GM23248 (cell line): ENCODE results near the gene PPIL4. TPM values are rescaled to one million over a fixed set of nuclear protein-coding genes. Genes with fewer than 3 reads are reported as not detected.
"Not testable (repeated sequence)": the region's sequence is repeated elsewhere in the genome, so short reads cannot be mapped to it uniquely, and the experiment has no call there.

ENCODE experiments used
- DNase-seq: peaks from one replicate; pipeline ENCODE4 v3.0.0-alpha.2; 2015
- H2AFZ ChIP-seq: fragments of 200-600 bp; sonication (generic); 2 replicates; pipeline ENCODE4 v1.6.1; 2016; ENCODE audit warnings: antibody characterized with exemption
- H3F3A ChIP-seq: fragments of 200-600 bp; sonication (generic); 2 replicates; pipeline ENCODE4 v1.6.1; 2016; ENCODE audit warnings: mild to moderate bottlenecking, antibody characterized with exemption, mixed run types; ENCODE audit not compliant: insufficient read depth
- H3K27ac ChIP-seq: fragments of 200-600 bp; sonication (generic); 2 replicates; pipeline ENCODE4 v1.5.1; 2016; ENCODE audit warnings: mild to moderate bottlenecking
- H3K27me3 ChIP-seq: fragments of 200-600 bp; sonication (generic); replicated peaks from 2 replicates; pipeline ENCODE4 v1.6.1; 2016; ENCODE audit warnings: mild to moderate bottlenecking; ENCODE audit not compliant: insufficient read depth
- H3K36me3 ChIP-seq: fragments of 200-600 bp; sonication (generic); 2 replicates; pipeline ENCODE4 v1.6.1; 2016; ENCODE audit warnings: low read depth, mild to moderate bottlenecking
- H3K4me1 ChIP-seq: fragments of 200-600 bp; sonication (generic); 2 replicates; pipeline ENCODE4 v1.6.1; 2016; ENCODE audit warnings: mild to moderate bottlenecking; ENCODE audit not compliant: insufficient read depth
- H3K4me2 ChIP-seq: fragments of 200-600 bp; sonication (generic); one replicate; pipeline ENCODE4 v1.6.1; 2016; ENCODE audit warnings: mild to moderate bottlenecking; ENCODE audit not compliant: unreplicated experiment
- H3K4me3 ChIP-seq: fragments of 200-600 bp; sonication (generic); 2 replicates; pipeline ENCODE4 v1.5.1; 2016; ENCODE audit warnings: mild to moderate bottlenecking
- H3K79me2 ChIP-seq: fragments of 200-600 bp; sonication (generic); 2 replicates; pipeline ENCODE4 v1.6.1; 2016; ENCODE audit warnings: mild to moderate bottlenecking; ENCODE audit not compliant: insufficient read depth
- H3K9ac ChIP-seq: fragments of 200-600 bp; sonication (generic); 2 replicates; pipeline ENCODE4 v1.6.1; 2016; ENCODE audit warnings: mild to moderate bottlenecking
- H3K9me2 ChIP-seq: fragments of 200-600 bp; sonication (generic); 2 replicates; pipeline ENCODE4 v1.6.1; 2016; ENCODE audit warnings: mixed run types, mild to moderate bottlenecking, moderate library complexity; ENCODE audit not compliant: insufficient read depth
- H3K9me3 ChIP-seq: fragments of 200-600 bp; sonication (generic); one replicate; pipeline ENCODE4 v1.6.1; 2017; ENCODE audit warnings: low read depth
- H4K20me1 ChIP-seq: fragments of 200-600 bp; sonication (generic); 2 replicates; pipeline ENCODE4 v1.6.0; 2016; ENCODE audit not compliant: insufficient read depth
- EZH2 ChIP-seq: fragments of 200-600 bp; sonication (generic); IDR thresholded peaks from 2 replicates; pipeline ENCODE4 v1.6.1; 2018; ENCODE audit warnings: antibody characterized with exemption, mild to moderate bottlenecking; ENCODE audit not compliant: insufficient read depth, poor library complexity, severe bottlenecking
- EZH2phosphoT487 ChIP-seq: fragments of 200-600 bp; sonication (generic); IDR thresholded peaks from 2 replicates; pipeline ENCODE4 v1.6.1; 2018; ENCODE audit warnings: antibody characterized with exemption, moderate library complexity, mild to moderate bottlenecking, low read depth; ENCODE audit not compliant: insufficient read depth
- WGBS, 2 experiments: methylation state at CpG; one replicate each; pipeline ENCODE4 v1.1.6; 2015 to 2017; ENCODE audit warnings: low lambda C conversion rate in 2 of 2, low coverage in 1 of 2; ENCODE audit errors: missing lambda C conversion rate in 2 of 2; 5-methylcytosine and 5-hydroxymethylcytosine counted together
- in situ Hi-C: fragments of 300-500 bp; cut with MboI; formaldehyde crosslinking; loops from 2 replicates; pipeline ENCODE4 v1.15.0; 2020
- polyA plus RNA-seq: library from polyadenylated mRNA; unstranded; fragments of >200 nt; fragmentation: Nextera tagmentation; extraction: Ambion mirVana; gene quantifications from 2 replicates; pipeline ENCODE4 v1.2.1, GENCODE V29; 2016
- total RNA-seq: library from RNA; depleted of rRNA; stranded (reverse); fragments of >200 nt; shearing (Covaris generic); gene quantifications from 2 replicates; pipeline ENCODE4 v1.2.3, GENCODE V29; 2014

PPIL4 gene
- total and polyA plus RNA-seq, 2 experiments from 2014 or later = 32.2 to 43.0 TPM

- H3K36me3 ChIP-seq = no peaks in the 10 kb centered on the region
- no peaks in the 10 kb centered on the region for H3K9me3 ChIP-seq
- WGBS, 2 experiments = 73% methylated on average over 2 of the region's 2 CpGs
- in situ Hi-C loops = no loop called here
- H4K20me1 ChIP-seq = no peaks in the 10 kb centered on the region
- no peaks in the 10 kb centered on the region for H3K9me2 ChIP-seq
- no peaks in the 10 kb centered on the region for H3K27me3 ChIP-seq
- no peak overlapping the region for H3K27ac ChIP-seq
- H3K4me3 ChIP-seq = no peak overlapping the region
- no peak for DNase-seq
- H3K4me2 ChIP-seq = no peak overlapping the region
- H3K79me2 ChIP-seq = no peaks in the 10 kb centered on the region
- H2AFZ ChIP-seq = no peak overlapping the region
- no peak overlapping the region for H3K9ac ChIP-seq
- H3F3A ChIP-seq = no peaks in the 10 kb centered on the region
- no peak for TF ChIP-seq EZH2phosphoT487
- no peak for TF ChIP-seq EZH2
- no peaks in the 10 kb centered on the region for H3K4me1 ChIP-seq
Observed at GRCh38 chr6:149470948-149471347, 74.9 kb downstream of the PPIL4 start.

- in situ Hi-C loops = no loop called here
- Histone ChIP-seq H3K36me3 (no peaks in the 10 kb centered on the region), H3K79me2 (no peaks in the 10 kb centered on the region), H2AFZ (no peak overlapping the region), H4K20me1 (no peaks in the 10 kb centered on the region), H3K4me3 (no peak overlapping the region), H3K4me1 (no peaks in the 10 kb centered on the region), H3F3A (no peaks in the 10 kb centered on the region), H3K9me3 (no peaks in the 10 kb centered on the region), H3K9ac (no peak overlapping the region), H3K4me2 (no peak overlapping the region), H3K27ac (no peak overlapping the region), H3K9me2 (no peaks in the 10 kb centered on the region), H3K27me3 (no peaks in the 10 kb centered on the region)
- DNase-seq = no peak
- TF ChIP-seq EZH2phosphoT487 (no peak), EZH2 (no peak)
- 39 to 61% methylated on average over 2 of the region's 2 CpGs for WGBS, 2 experiments
Observed at GRCh38 chr6:149468179-149468578, 77.7 kb downstream of the PPIL4 start.

GRCh38 chr6:149467265-149467664 is 78.6 kb downstream of the PPIL4 start:
- Histone ChIP-seq H3K36me3 (no peaks in the 10 kb centered on the region), H3K9me3 (no peaks in the 10 kb centered on the region), H2AFZ (no peak overlapping the region), H3K27me3 (no peaks in the 10 kb centered on the region), H4K20me1 (no peaks in the 10 kb centered on the region), H3K9ac (no peak overlapping the region), H3K4me3 (no peak overlapping the region), H3K79me2 (no peaks in the 10 kb centered on the region), H3K27ac (no peak overlapping the region), H3K4me2 (no peak overlapping the region), H3K9me2 (no peaks in the 10 kb centered on the region), H3F3A (no peaks in the 10 kb centered on the region), H3K4me1 (no peaks in the 10 kb centered on the region)
- in situ Hi-C loops = no loop called here
- 76 to 77% methylated on average over 4 of the region's 4 CpGs for WGBS, 2 experiments
- no peak for TF ChIP-seq EZH2phosphoT487
- no peak for TF ChIP-seq EZH2
- no peak for DNase-seq

- Histone ChIP-seq H2AFZ (no peak overlapping the region), H3K9me3 (no peaks in the 10 kb centered on the region), H3K4me3 (no peak overlapping the region), H3K4me1 (no peaks in the 10 kb centered on the region), H3K27me3 (no peaks in the 10 kb centered on the region), H3K9me2 (no peaks in the 10 kb centered on the region), H3K27ac (no peak overlapping the region), H4K20me1 (no peaks in the 10 kb centered on the region), H3F3A (no peaks in the 10 kb centered on the region), H3K4me2 (no peak overlapping the region), H3K79me2 (no peaks in the 10 kb centered on the region), H3K9ac (no peak overlapping the region), H3K36me3 (no peaks in the 10 kb centered on the region)
- in situ Hi-C loops = no loop called here
- WGBS, 2 experiments = 48 to 52% methylated on average over 8 of the region's 8 CpGs
- no peak for DNase-seq
- TF ChIP-seq EZH2 = no peak
- no peak for TF ChIP-seq EZH2phosphoT487
Observed at GRCh38 chr6:149464411-149464810, 81.4 kb downstream of the PPIL4 start.

- Histone ChIP-seq H4K20me1 (no peaks in the 10 kb centered on the region), H3F3A (no peaks in the 10 kb centered on the region), H3K27ac (no peak overlapping the region), H3K79me2 (no peaks in the 10 kb centered on the region), H3K9me3 (no peaks in the 10 kb centered on the region), H2AFZ (no peak overlapping the region), H3K36me3 (no peaks in the 10 kb centered on the region), H3K9ac (no peak overlapping the region), H3K4me3 (no peak overlapping the region), H3K4me1 (no peaks in the 10 kb centered on the region), H3K4me2 (no peak overlapping the region), H3K9me2 (no peaks in the 10 kb centered on the region), H3K27me3 (no peaks in the 10 kb centered on the region)
- no peak for TF ChIP-seq EZH2phosphoT487
- no peak for TF ChIP-seq EZH2
- in situ Hi-C loops = no loop called here
- WGBS, 2 experiments = 70 to 71% methylated on average over 4 of the region's 4 CpGs
- peak; percentile 40 for DNase-seq
Observed at GRCh38 chr6:149463781-149464180, 82.1 kb downstream of the PPIL4 start.

GRCh38 chr6:149462712-149463111 is 83.1 kb downstream of the PPIL4 start:
- H3K36me3 ChIP-seq, H3K9me3 ChIP-seq, H3K9me2 ChIP-seq, H2AFZ ChIP-seq, H3K27me3 ChIP-seq, DNase-seq, H3F3A ChIP-seq, in situ Hi-C loops, H3K4me2 ChIP-seq, H3K27ac ChIP-seq, H3K4me1 ChIP-seq, H3K9ac ChIP-seq, H4K20me1 ChIP-seq, H3K4me3 ChIP-seq, H3K79me2 ChIP-seq: not testable (repeated sequence)
- WGBS, 2 experiments = 85 to 93% methylated on average over 7 of the region's 7 CpGs
